MM.1S (cell line): ENCODE results near the gene TASP1.

ENCODE experiments used
- CTCF ChIP-seq: fragments of 300-600 bp; sonication (generic); IDR thresholded peaks from 2 replicates; pipeline ENCODE4 v1.5.1; 2016; ENCODE audit warnings: antibody characterized with exemption, low read length, mixed read lengths
- EZH2 ChIP-seq: fragments of 300-600 bp; sonication (generic); optimal IDR thresholded peaks from 2 replicates; pipeline ENCODE3; 2017; ENCODE audit warnings: low read depth, mild to moderate bottlenecking, antibody characterized with exemption, low read length, mixed read lengths
- EZH2phosphoT487 ChIP-seq: fragments of 300-600 bp; sonication (generic); IDR thresholded peaks from 2 replicates; pipeline ENCODE4 v1.6.1; 2018; ENCODE audit warnings: antibody characterized with exemption, low read length

- TF ChIP-seq CTCF: no peak
- TF ChIP-seq EZH2: no peak
- TF ChIP-seq EZH2phosphoT487: no peak
These were observed 120.9 kb downstream of the TASP1 start for GRCh38 chr20:13517831-13518230.
